Measurements from ENCODE around the gene TACC3.

Gene TACC3

GRCh38 chr4:1766106-1767060 is 45.1 kb downstream of the TACC3 start:
- no peaks in the 10 kb centered on the region for H3K36me3 ChIP-seq (ENCODE audit: control insufficient read depth, insufficient read depth, low read length)
- DNase-seq = no peak
- no peaks in the 10 kb centered on the region for H3K4me1 ChIP-seq (ENCODE audit: control insufficient read depth, insufficient read depth, low read length, poor library complexity, severe bottlenecking)
- H3K9me3 ChIP-seq (ENCODE audit: control insufficient read depth, low read length) = no peaks in the 10 kb centered on the region
- no peak overlapping the region for H3K4me3 ChIP-seq (ENCODE audit: insufficient read depth, low read depth, low read length, poor library complexity, severe bottlenecking)
- peaks cover 12% of the 10 kb centered on the region for H3K27me3 ChIP-seq (replicated peaks; ENCODE audit: control insufficient read depth, insufficient read depth, low read length, poor library complexity, severe bottlenecking)
- no peak overlapping the region for H3K27ac ChIP-seq (ENCODE audit: insufficient read depth, low read length, poor library complexity, severe bottlenecking)

GRCh38 chr4:1767061-1767769 is 45.9 kb downstream of the TACC3 start:
- no peak for DNase-seq
- H3K27ac ChIP-seq (ENCODE audit: insufficient read depth, low read length, poor library complexity, severe bottlenecking) = no peak overlapping the region
- H3K4me3 ChIP-seq (ENCODE audit: insufficient read depth, low read depth, low read length, poor library complexity, severe bottlenecking) = no peak overlapping the region
- H3K4me1 ChIP-seq (ENCODE audit: control insufficient read depth, insufficient read depth, low read length, poor library complexity, severe bottlenecking) = no peaks in the 10 kb centered on the region
- H3K27me3 ChIP-seq (replicated peaks; ENCODE audit: control insufficient read depth, insufficient read depth, low read length, poor library complexity, severe bottlenecking) = peaks cover 12% of the 10 kb centered on the region
- no peaks in the 10 kb centered on the region for H3K36me3 ChIP-seq (ENCODE audit: control insufficient read depth, insufficient read depth, low read length)
- H3K9me3 ChIP-seq (ENCODE audit: control insufficient read depth, low read length) = no peaks in the 10 kb centered on the region

GRCh38 chr4:1767770-1768366 is 46.5 kb downstream of the TACC3 start:
- Histone ChIP-seq H3K9me3 (ENCODE audit: control insufficient read depth, low read length) (no peaks in the 10 kb centered on the region), H3K4me3 (ENCODE audit: insufficient read depth, low read depth, low read length, poor library complexity, severe bottlenecking) (no peak overlapping the region), H3K4me1 (ENCODE audit: control insufficient read depth, insufficient read depth, low read length, poor library complexity, severe bottlenecking) (no peaks in the 10 kb centered on the region), H3K27ac (ENCODE audit: insufficient read depth, low read length, poor library complexity, severe bottlenecking) (no peak overlapping the region), H3K27me3 (replicated peaks; ENCODE audit: control insufficient read depth, insufficient read depth, low read length, poor library complexity, severe bottlenecking) (peaks cover 12% of the 10 kb centered on the region), H3K36me3 (ENCODE audit: control insufficient read depth, insufficient read depth, low read length) (no peaks in the 10 kb centered on the region)
- no peak for DNase-seq

- H3K27me3 ChIP-seq (replicated peaks; ENCODE audit: control insufficient read depth, insufficient read depth, low read length, poor library complexity, severe bottlenecking) = peaks cover 12% of the 10 kb centered on the region
- H3K9me3 ChIP-seq (ENCODE audit: control insufficient read depth, low read length) = no peaks in the 10 kb centered on the region
- H3K27ac ChIP-seq (ENCODE audit: insufficient read depth, low read length, poor library complexity, severe bottlenecking) = no peak overlapping the region
- no peak overlapping the region for H3K4me3 ChIP-seq (ENCODE audit: insufficient read depth, low read depth, low read length, poor library complexity, severe bottlenecking)
- no peak for DNase-seq
- H3K36me3 ChIP-seq (ENCODE audit: control insufficient read depth, insufficient read depth, low read length) = no peaks in the 10 kb centered on the region
- H3K4me1 ChIP-seq (ENCODE audit: control insufficient read depth, insufficient read depth, low read length, poor library complexity, severe bottlenecking) = no peaks in the 10 kb centered on the region
Observed at GRCh38 chr4:1768367-1769034, 47.2 kb downstream of the TACC3 start.

- H3K27me3 ChIP-seq (replicated peaks; ENCODE audit: control insufficient read depth, insufficient read depth, low read length, poor library complexity, severe bottlenecking) = peaks cover 12% of the 10 kb centered on the region
- H3K36me3 ChIP-seq (ENCODE audit: control insufficient read depth, insufficient read depth, low read length) = no peaks in the 10 kb centered on the region
- H3K9me3 ChIP-seq (ENCODE audit: control insufficient read depth, low read length) = no peaks in the 10 kb centered on the region
- H3K4me1 ChIP-seq (ENCODE audit: control insufficient read depth, insufficient read depth, low read length, poor library complexity, severe bottlenecking) = no peaks in the 10 kb centered on the region
- DNase-seq = no peak
- no peak overlapping the region for H3K27ac ChIP-seq (ENCODE audit: insufficient read depth, low read length, poor library complexity, severe bottlenecking)
- no peak overlapping the region for H3K4me3 ChIP-seq (ENCODE audit: insufficient read depth, low read depth, low read length, poor library complexity, severe bottlenecking)
Observed at GRCh38 chr4:1769692-1770091, 48.4 kb downstream of the TACC3 start.

GRCh38 chr4:1770245-1770644 is 48.9 kb downstream of the TACC3 start:
- no peak overlapping the region for H3K4me3 ChIP-seq (ENCODE audit: insufficient read depth, low read depth, low read length, poor library complexity, severe bottlenecking)
- no peak for DNase-seq
- no peaks in the 10 kb centered on the region for H3K9me3 ChIP-seq (ENCODE audit: control insufficient read depth, low read length)
- H3K4me1 ChIP-seq (ENCODE audit: control insufficient read depth, insufficient read depth, low read length, poor library complexity, severe bottlenecking) = no peaks in the 10 kb centered on the region
- H3K27me3 ChIP-seq (replicated peaks; ENCODE audit: control insufficient read depth, insufficient read depth, low read length, poor library complexity, severe bottlenecking) = peaks cover 12% of the 10 kb centered on the region
- H3K36me3 ChIP-seq (ENCODE audit: control insufficient read depth, insufficient read depth, low read length) = no peaks in the 10 kb centered on the region
- H3K27ac ChIP-seq (ENCODE audit: insufficient read depth, low read length, poor library complexity, severe bottlenecking) = no peak overlapping the region

GRCh38 chr4:1770791-1771231 is 49.5 kb downstream of the TACC3 start:
- Histone ChIP-seq H3K4me1 (ENCODE audit: control insufficient read depth, insufficient read depth, low read length, poor library complexity, severe bottlenecking) (no peaks in the 10 kb centered on the region), H3K9me3 (ENCODE audit: control insufficient read depth, low read length) (no peaks in the 10 kb centered on the region), H3K4me3 (ENCODE audit: insufficient read depth, low read depth, low read length, poor library complexity, severe bottlenecking) (no peak overlapping the region), H3K36me3 (ENCODE audit: control insufficient read depth, insufficient read depth, low read length) (no peaks in the 10 kb centered on the region), H3K27me3 (replicated peaks; ENCODE audit: control insufficient read depth, insufficient read depth, low read length, poor library complexity, severe bottlenecking) (peaks cover 12% of the 10 kb centered on the region), H3K27ac (ENCODE audit: insufficient read depth, low read length, poor library complexity, severe bottlenecking) (no peak overlapping the region)
- no peak for DNase-seq

- H3K27ac ChIP-seq (ENCODE audit: insufficient read depth, low read length, poor library complexity, severe bottlenecking) = no peak overlapping the region
- H3K4me1 ChIP-seq (ENCODE audit: control insufficient read depth, insufficient read depth, low read length, poor library complexity, severe bottlenecking) = no peaks in the 10 kb centered on the region
- DNase-seq = no peak
- no peaks in the 10 kb centered on the region for H3K36me3 ChIP-seq (ENCODE audit: control insufficient read depth, insufficient read depth, low read length)
- H3K9me3 ChIP-seq (ENCODE audit: control insufficient read depth, low read length) = no peaks in the 10 kb centered on the region
- peaks cover 9% of the 10 kb centered on the region for H3K27me3 ChIP-seq (replicated peaks; ENCODE audit: control insufficient read depth, insufficient read depth, low read length, poor library complexity, severe bottlenecking)
- H3K4me3 ChIP-seq (ENCODE audit: insufficient read depth, low read depth, low read length, poor library complexity, severe bottlenecking) = no peak overlapping the region
Observed at GRCh38 chr4:1771555-1772305, 50.4 kb downstream of the TACC3 start.

GRCh38 chr4:1772853-1773538 is 51.7 kb downstream of the TACC3 start:
- no peak for DNase-seq
- H3K36me3 ChIP-seq (ENCODE audit: control insufficient read depth, insufficient read depth, low read length) = no peaks in the 10 kb centered on the region
- H3K27me3 ChIP-seq (replicated peaks; ENCODE audit: control insufficient read depth, insufficient read depth, low read length, poor library complexity, severe bottlenecking) = peaks cover 7% of the 10 kb centered on the region
- H3K27ac ChIP-seq (ENCODE audit: insufficient read depth, low read length, poor library complexity, severe bottlenecking) = no peak overlapping the region
- H3K9me3 ChIP-seq (ENCODE audit: control insufficient read depth, low read length) = no peaks in the 10 kb centered on the region
- H3K4me3 ChIP-seq (ENCODE audit: insufficient read depth, low read depth, low read length, poor library complexity, severe bottlenecking) = no peak overlapping the region
- no peaks in the 10 kb centered on the region for H3K4me1 ChIP-seq (ENCODE audit: control insufficient read depth, insufficient read depth, low read length, poor library complexity, severe bottlenecking)
